ENCODE results near the gene BTF3L4.

BTF3L4 gene

DNA sequence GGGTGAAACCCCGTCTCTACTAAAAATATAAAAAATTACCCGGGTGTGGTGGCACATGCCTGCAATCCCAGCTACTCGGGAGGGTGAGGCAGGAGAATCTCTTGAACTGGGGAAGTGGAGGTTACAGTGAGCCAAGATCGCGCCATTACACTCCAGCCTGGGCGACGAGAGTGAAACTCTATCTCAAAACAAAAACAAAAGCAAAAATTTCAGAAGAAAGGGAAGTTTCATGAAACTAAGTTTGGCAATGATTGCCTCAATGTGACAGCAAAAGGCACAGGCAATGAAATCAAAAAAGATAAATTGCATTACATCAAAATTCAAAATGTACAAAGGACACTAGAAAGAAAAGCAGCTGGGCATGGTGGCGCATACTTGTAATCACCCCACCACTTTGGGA, 40.1 kb downstream of the BTF3L4 start:
- Histone ChIP-seq H3F3A (ENCODE audit: insufficient read depth) (no peaks in the 10 kb centered on the region), H3K4me3 (ENCODE audit: insufficient read depth, low read length, poor library complexity, severe bottlenecking) (no peak overlapping the region), H3K27me3 (ENCODE audit: low read length) (no peaks in the 10 kb centered on the region), H3K36me3 (ENCODE audit: low read length) (no peaks in the 10 kb centered on the region), H3K9me3 (ENCODE audit: insufficient read depth, low read length) (no peaks in the 10 kb centered on the region), H2AFZ (ENCODE audit: low read depth, low read length, severe bottlenecking) (no peak overlapping the region), H4K20me1 (ENCODE audit: low read depth, low read length) (no peaks in the 10 kb centered on the region), H3K79me2 (ENCODE audit: insufficient read depth, low read length) (no peaks in the 10 kb centered on the region), H3K9ac (ENCODE audit: low read length) (no peak overlapping the region), H3K9me2 (replicated peaks; ENCODE audit: insufficient read depth, low read length) (no peaks in the 10 kb centered on the region), H3K4me2 (ENCODE audit: low read depth, low read length, poor library complexity, severe bottlenecking) (no peak overlapping the region), H3K27ac (ENCODE audit: low read depth, low read length) (no peak overlapping the region)
- TF ChIP-seq EZH2phosphoT487 (conservative IDR thresholded peaks at IDR 0.05; ENCODE audit: low read length): no peak
- TF ChIP-seq, protein P1, sequence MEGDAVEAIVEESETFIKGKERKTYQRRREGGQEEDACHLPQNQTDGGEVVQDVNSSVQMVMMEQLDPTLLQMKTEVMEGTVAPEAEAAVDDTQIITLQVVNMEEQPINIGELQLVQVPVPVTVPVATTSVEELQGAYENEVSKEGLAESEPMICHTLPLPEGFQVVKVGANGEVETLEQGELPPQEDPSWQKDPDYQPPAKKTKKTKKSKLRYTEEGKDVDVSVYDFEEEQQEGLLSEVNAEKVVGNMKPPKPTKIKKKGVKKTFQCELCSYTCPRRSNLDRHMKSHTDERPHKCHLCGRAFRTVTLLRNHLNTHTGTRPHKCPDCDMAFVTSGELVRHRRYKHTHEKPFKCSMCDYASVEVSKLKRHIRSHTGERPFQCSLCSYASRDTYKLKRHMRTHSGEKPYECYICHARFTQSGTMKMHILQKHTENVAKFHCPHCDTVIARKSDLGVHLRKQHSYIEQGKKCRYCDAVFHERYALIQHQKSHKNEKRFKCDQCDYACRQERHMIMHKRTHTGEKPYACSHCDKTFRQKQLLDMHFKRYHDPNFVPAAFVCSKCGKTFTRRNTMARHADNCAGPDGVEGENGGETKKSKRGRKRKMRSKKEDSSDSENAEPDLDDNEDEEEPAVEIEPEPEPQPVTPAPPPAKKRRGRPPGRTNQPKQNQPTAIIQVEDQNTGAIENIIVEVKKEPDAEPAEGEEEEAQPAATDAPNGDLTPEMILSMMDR (IDR thresholded peaks at IDR 0.05; ENCODE audit: insufficient read depth, low read length, poor library complexity, severe bottlenecking): no peak

DNA sequence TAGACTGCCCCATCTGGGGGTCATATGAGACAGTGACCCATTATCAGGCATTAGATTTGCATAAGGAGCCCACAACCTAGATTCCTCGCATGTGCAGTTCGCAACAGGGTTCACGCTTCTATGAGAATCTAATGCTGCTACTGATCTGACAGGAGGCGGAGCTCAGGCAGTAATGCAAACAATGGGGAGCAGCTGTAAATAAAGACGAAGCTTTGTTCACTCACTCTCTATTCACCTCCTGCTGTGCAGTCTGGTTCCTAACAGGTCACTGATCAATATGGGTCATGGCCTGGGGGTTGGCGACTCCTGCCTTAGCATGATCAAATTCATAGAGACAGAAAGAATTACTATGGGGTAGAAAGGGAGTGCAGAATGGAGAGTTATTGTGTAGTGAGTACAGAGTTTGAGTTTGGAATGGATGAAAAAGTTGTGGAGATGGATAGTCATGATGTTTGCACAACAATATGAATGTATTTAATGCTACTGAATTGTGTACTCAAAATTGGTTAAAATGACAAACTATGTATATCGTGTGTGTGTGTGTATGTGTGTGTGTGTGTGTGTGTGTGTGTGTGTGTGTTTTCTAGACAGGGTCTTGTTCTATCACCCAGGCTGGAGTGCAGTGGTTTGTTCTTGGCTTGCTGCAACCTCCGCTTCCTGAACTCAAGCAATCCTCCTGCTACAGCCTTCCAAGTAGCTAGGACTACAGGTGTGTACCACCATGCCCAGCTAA, 42.2 kb downstream of the BTF3L4 start:
- no peaks in the 10 kb centered on the region for H4K20me1 ChIP-seq (ENCODE audit: low read depth, low read length)
- no peaks in the 10 kb centered on the region for H3K36me3 ChIP-seq (ENCODE audit: low read length)
- no peak overlapping the region for H3K4me2 ChIP-seq (ENCODE audit: low read depth, low read length, poor library complexity, severe bottlenecking)
- no peak overlapping the region for H2AFZ ChIP-seq (ENCODE audit: low read depth, low read length, severe bottlenecking)
- no peak for TF ChIP-seq EZH2phosphoT487 (conservative IDR thresholded peaks at IDR 0.05; ENCODE audit: low read length)
- TF ChIP-seq, protein P1 (IDR thresholded peaks at IDR 0.05; ENCODE audit: insufficient read depth, low read length, poor library complexity, severe bottlenecking): no peak
- no peaks in the 10 kb centered on the region for H3K9me3 ChIP-seq (ENCODE audit: insufficient read depth, low read length)
- H3K79me2 ChIP-seq (ENCODE audit: insufficient read depth, low read length): no peaks in the 10 kb centered on the region
- H3F3A ChIP-seq (ENCODE audit: insufficient read depth): no peaks in the 10 kb centered on the region
- H3K4me3 ChIP-seq (ENCODE audit: insufficient read depth, low read length, poor library complexity, severe bottlenecking): no peak overlapping the region
- no peaks in the 10 kb centered on the region for H3K27me3 ChIP-seq (ENCODE audit: low read length)
- no peaks in the 10 kb centered on the region for H3K9me2 ChIP-seq (replicated peaks; ENCODE audit: insufficient read depth, low read length)
- H3K9ac ChIP-seq (ENCODE audit: low read length): no peak overlapping the region
- H3K27ac ChIP-seq (ENCODE audit: low read depth, low read length): no peak overlapping the region

DNA sequence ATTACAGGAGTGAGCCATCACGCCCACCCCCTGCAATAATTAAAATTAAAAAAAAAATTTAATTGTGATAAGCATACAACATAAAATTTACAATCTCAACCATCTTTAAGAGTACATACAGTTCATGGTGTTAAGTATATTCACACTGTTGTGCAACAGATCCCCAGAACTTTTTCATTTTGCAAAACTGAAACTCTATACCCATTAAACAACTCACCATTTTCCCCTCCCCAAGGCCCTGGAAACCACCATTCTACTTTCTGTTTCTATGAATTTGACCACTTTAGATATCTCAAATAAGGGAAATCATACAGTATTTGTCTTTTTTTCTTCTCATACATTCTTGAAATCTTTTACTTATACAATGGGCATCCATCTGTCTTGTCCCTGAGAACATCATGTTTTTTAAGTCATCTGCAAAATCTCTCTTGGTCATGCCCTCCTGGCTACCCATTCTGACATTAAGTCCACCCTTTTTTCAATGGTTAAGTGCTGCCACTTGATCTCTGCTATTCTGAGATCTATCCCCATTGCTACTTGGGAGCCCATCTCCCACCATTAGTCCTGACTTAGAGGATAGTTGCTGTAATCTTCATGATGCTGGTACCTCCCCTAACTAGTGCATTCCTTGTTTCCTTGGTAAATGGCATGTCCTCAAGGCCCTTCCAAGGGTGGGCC, 46.4 kb downstream of the BTF3L4 start:
- no peaks in the 10 kb centered on the region for H3F3A ChIP-seq (ENCODE audit: insufficient read depth)
- H2AFZ ChIP-seq (ENCODE audit: low read depth, low read length, severe bottlenecking): no peak overlapping the region
- H4K20me1 ChIP-seq (ENCODE audit: low read depth, low read length): no peaks in the 10 kb centered on the region
- no peak overlapping the region for H3K9ac ChIP-seq (ENCODE audit: low read length)
- no peaks in the 10 kb centered on the region for H3K36me3 ChIP-seq (ENCODE audit: low read length)
- H3K4me2 ChIP-seq (ENCODE audit: low read depth, low read length, poor library complexity, severe bottlenecking): no peak overlapping the region
- H3K27me3 ChIP-seq (ENCODE audit: low read length): no peaks in the 10 kb centered on the region
- no peak overlapping the region for H3K27ac ChIP-seq (ENCODE audit: low read depth, low read length)
- no peak for TF ChIP-seq EZH2phosphoT487 (conservative IDR thresholded peaks at IDR 0.05; ENCODE audit: low read length)
- TF ChIP-seq, protein P1 (IDR thresholded peaks at IDR 0.05; ENCODE audit: insufficient read depth, low read length, poor library complexity, severe bottlenecking): no peak
- H3K4me3 ChIP-seq (ENCODE audit: insufficient read depth, low read length, poor library complexity, severe bottlenecking): no peak overlapping the region
- no peaks in the 10 kb centered on the region for H3K79me2 ChIP-seq (ENCODE audit: insufficient read depth, low read length)
- no peaks in the 10 kb centered on the region for H3K9me2 ChIP-seq (replicated peaks; ENCODE audit: insufficient read depth, low read length)
- H3K9me3 ChIP-seq (ENCODE audit: insufficient read depth, low read length): no peaks in the 10 kb centered on the region
